GM12874 (cell line): ENCODE data around the gene TLN1.
A peak's percentile ranks its signal among the peaks of the same experiment; 100 is the strongest.

Source experiments
- TF ChIP-seq, protein P1 (sequence below): IDR thresholded peaks from 2 replicates; pipeline ENCODE4 v1.5.1; 2011; ENCODE audit warnings: low read depth, mild to moderate bottlenecking, control low read depth, low read length, moderate library complexity; ENCODE audit not compliant: insufficient read depth

Gene TLN1

GRCh38 chr9:35732800-35733541 is 976 bp upstream of the TLN1 start:
- TF ChIP-seq, protein P1, sequence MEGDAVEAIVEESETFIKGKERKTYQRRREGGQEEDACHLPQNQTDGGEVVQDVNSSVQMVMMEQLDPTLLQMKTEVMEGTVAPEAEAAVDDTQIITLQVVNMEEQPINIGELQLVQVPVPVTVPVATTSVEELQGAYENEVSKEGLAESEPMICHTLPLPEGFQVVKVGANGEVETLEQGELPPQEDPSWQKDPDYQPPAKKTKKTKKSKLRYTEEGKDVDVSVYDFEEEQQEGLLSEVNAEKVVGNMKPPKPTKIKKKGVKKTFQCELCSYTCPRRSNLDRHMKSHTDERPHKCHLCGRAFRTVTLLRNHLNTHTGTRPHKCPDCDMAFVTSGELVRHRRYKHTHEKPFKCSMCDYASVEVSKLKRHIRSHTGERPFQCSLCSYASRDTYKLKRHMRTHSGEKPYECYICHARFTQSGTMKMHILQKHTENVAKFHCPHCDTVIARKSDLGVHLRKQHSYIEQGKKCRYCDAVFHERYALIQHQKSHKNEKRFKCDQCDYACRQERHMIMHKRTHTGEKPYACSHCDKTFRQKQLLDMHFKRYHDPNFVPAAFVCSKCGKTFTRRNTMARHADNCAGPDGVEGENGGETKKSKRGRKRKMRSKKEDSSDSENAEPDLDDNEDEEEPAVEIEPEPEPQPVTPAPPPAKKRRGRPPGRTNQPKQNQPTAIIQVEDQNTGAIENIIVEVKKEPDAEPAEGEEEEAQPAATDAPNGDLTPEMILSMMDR = no peak

GRCh38 chr9:35731415-35732184 is 395 bp downstream of the TLN1 start:
- TF ChIP-seq, protein P1 = no peak

GRCh38 chr9:35730486-35730854 is 1.5 kb downstream of the TLN1 start:
- TF ChIP-seq, protein P1 = no peak

- TF ChIP-seq, protein P1 = peak; percentile 63
These were observed 2.1 kb downstream of the TLN1 start for GRCh38 chr9:35729700-35730485.

- TF ChIP-seq, protein P1 = no peak
These were observed 2.9 kb downstream of the TLN1 start for GRCh38 chr9:35729101-35729500.

GRCh38 chr9:35728041-35728971 is 3.7 kb downstream of the TLN1 start:
- TF ChIP-seq, protein P1 = no peak
